Liver (tissue), 9 donors: ENCODE measurements around the gene DOCK10. TPM values are rescaled to one million over a fixed set of nuclear protein-coding genes. Genes with fewer than 3 reads are reported as not detected.

Experiments used
- DNase-seq: peaks from one replicate; pipeline ENCODE4 v3.0.0-alpha.2; 2017; ENCODE audit warnings: low spot score
- H3K27ac ChIP-seq, 2 donors: one replicate each; pipeline ENCODE4 v1.7.0; 2013; ENCODE audit warnings: inconsistent platforms in 2 of 2, low read length in 2 of 2, control low read depth in 1 of 2, low read depth in 1 of 2, mild to moderate bottlenecking in 1 of 2
- H3K27me3 ChIP-seq, 4 donors: one replicate each; pipeline versions ENCODE4 v1.6.1 to v1.7.0; 2013; ENCODE audit warnings: low read length in 3 of 4, inconsistent platforms in 1 of 4, mild to moderate bottlenecking in 1 of 4, moderate library complexity in 1 of 4; ENCODE audit not compliant: control insufficient read depth in 4 of 4, insufficient read depth in 4 of 4
- H3K36me3 ChIP-seq, 4 donors: one replicate each; pipeline versions ENCODE4 v1.6.1 to v1.7.0; 2013; ENCODE audit warnings: low read length in 3 of 4, mild to moderate bottlenecking in 3 of 4, low read depth in 1 of 4, moderate library complexity in 1 of 4; ENCODE audit not compliant: control insufficient read depth in 4 of 4, insufficient read depth in 3 of 4
- H3K4me1 ChIP-seq, 4 donors: one replicate each; pipeline versions ENCODE4 v1.6.1 to v1.7.0; 2013; ENCODE audit warnings: low read length in 3 of 4, mild to moderate bottlenecking in 3 of 4, moderate library complexity in 1 of 4; ENCODE audit not compliant: control insufficient read depth in 4 of 4, insufficient read depth in 4 of 4
- H3K4me3 ChIP-seq, 3 donors: one replicate each; pipeline versions ENCODE4 v1.6.1 to v1.7.0; 2013; ENCODE audit warnings: low read length in 3 of 3, control low read depth in 1 of 3, low read depth in 1 of 3, mild to moderate bottlenecking in 1 of 3
- H3K9ac ChIP-seq, 2 donors: one replicate each; pipeline ENCODE4 v1.7.0; 2013; ENCODE audit warnings: low read length in 2 of 2, mild to moderate bottlenecking in 2 of 2, moderate library complexity in 2 of 2, control low read depth in 1 of 2, low read depth in 1 of 2
- H3K9me3 ChIP-seq, 4 donors: one replicate each; pipeline versions ENCODE4 v1.6.1 to v1.7.0; 2013; ENCODE audit warnings: low read length in 3 of 4; ENCODE audit not compliant: control insufficient read depth in 4 of 4
- ATF3 ChIP-seq: IDR thresholded peaks from 2 replicates; pipeline ENCODE4 v1.6.1; 2016; ENCODE audit warnings: antibody characterized with exemption
- EGR1 ChIP-seq, 2 donors: IDR thresholded peaks; 2 replicates each; pipeline ENCODE4 v1.6.1; 2016 to 2018; ENCODE audit warnings: antibody characterized with exemption in 2 of 2, low read depth in 2 of 2
- FOXA2 ChIP-seq: IDR thresholded peaks from 2 replicates; pipeline ENCODE4 v1.6.1; 2016; ENCODE audit warnings: antibody characterized with exemption
- GABPA ChIP-seq, 2 donors: IDR thresholded peaks in 1 of 2; conservative IDR thresholded peaks in 1 of 2; 2 replicates each; pipeline ENCODE4 v1.6.1; 2016; ENCODE audit warnings: antibody characterized with exemption in 2 of 2, mild to moderate bottlenecking in 1 of 2, moderate library complexity in 1 of 2
- HNF4G ChIP-seq: IDR thresholded peaks from 2 replicates; pipeline ENCODE4 v1.6.1; 2016; ENCODE audit warnings: antibody characterized with exemption
- MAX ChIP-seq: IDR thresholded peaks from 2 replicates; pipeline ENCODE4 v1.6.1; 2016; ENCODE audit warnings: antibody characterized with exemption
- REST ChIP-seq: IDR thresholded peaks from 2 replicates; pipeline ENCODE4 v1.6.1; 2016; ENCODE audit warnings: antibody characterized with exemption, mild to moderate bottlenecking
- SP1 ChIP-seq: IDR thresholded peaks from 2 replicates; pipeline ENCODE4 v1.6.1; 2018; ENCODE audit warnings: antibody characterized with exemption, mild to moderate bottlenecking
- TAF1 ChIP-seq: conservative IDR thresholded peaks from 2 replicates; pipeline ENCODE4 v1.6.1; 2016; ENCODE audit warnings: antibody characterized with exemption, mild to moderate bottlenecking
- WGBS: extraction: QIAGEN DNeasy Blood & Tissue Kit; methylation state at CpG from one replicate; pipeline ENCODE4 v1.1.7; 2013; 5-methylcytosine and 5-hydroxymethylcytosine counted together
- polyA plus RNA-seq, 2 donors: library from polyadenylated mRNA; stranded (reverse) in 1 of 2; unstranded in 1 of 2; fragments of 200-250 nt in 1 of 2; fragments of >200 nt in 1 of 2; fragmentation: Nextera tagmentation in 1 of 2; extraction: Ambion mirVana in 1 of 2; gene quantifications; one replicate each; pipeline versions ENCODE4 v1.2.1 to v1.2.3, GENCODE V29; 2013 to 2015
- total RNA-seq, 2 donors: library from RNA; depleted of rRNA; stranded (reverse); fragments of >200 nt; gene quantifications; one replicate each; pipeline ENCODE4 v1.2.3, GENCODE V29; 2014
- donor health status: healthy.
- donor health status: healthy.
- donor health status: healthy.
- donor health status: healthy.
- donor health status: healthy.

Gene DOCK10
- total and polyA plus RNA-seq, 4 donors: 1.2 to 15.3 (median 6.8) TPM

- TF ChIP-seq EGR1 (IDR thresholded peaks at IDR 0.05; ENCODE audit: low read depth in 2 of 2) (no peak), REST (no peak)
- Histone ChIP-seq H3K9ac (no peak overlapping the region), H3K27ac (peak overlapping the region in 1 of 2 donors; percentile 57), H3K4me3 (no peak overlapping the region), H3K4me1 (peaks cover 0 to 11% (median 6%) of the 10 kb centered on the region in 4 donors), H3K36me3 (peaks cover 0 to 4% (median 0%) of the 10 kb centered on the region in 4 donors), H3K9me3 (no peaks in the 10 kb centered on the region), H3K27me3 (no peaks in the 10 kb centered on the region)
- 26% methylated on average over 1 of the region's 1 CpG for WGBS
- no peak for DNase-seq
Measured at GRCh38 chr2:224883700-224884099, 158.6 kb downstream of the DOCK10 start.

- Histone ChIP-seq H3K4me1 (peaks cover 0 to 11% (median 6%) of the 10 kb centered on the region in 4 donors), H3K9me3 (no peaks in the 10 kb centered on the region), H3K27me3 (no peaks in the 10 kb centered on the region), H3K36me3 (peaks cover 0 to 4% (median 0%) of the 10 kb centered on the region in 4 donors), H3K27ac (no peak overlapping the region), H3K4me3 (no peak overlapping the region), H3K9ac (no peak overlapping the region)
- 98% methylated on average over 6 of the region's 6 CpGs for WGBS
- TF ChIP-seq GABPA (IDR thresholded peaks at IDR 0.05 in 1 of 2, conservative IDR thresholded peaks at IDR 0.05 in 1 of 2) (no peak), REST (no peak), HNF4G (no peak)
- DNase-seq: no peak
Measured at GRCh38 chr2:224883172-224883516, 159.1 kb downstream of the DOCK10 start.

GRCh38 chr2:224882291-224883171 lies 159.7 kb downstream of the DOCK10 start:
- no peak for TF ChIP-seq FOXA2
- TF ChIP-seq REST: no peak
- TF ChIP-seq ATF3: no peak
- no peak for TF ChIP-seq MAX
- TF ChIP-seq GABPA (IDR thresholded peaks at IDR 0.05 in 1 of 2, conservative IDR thresholded peaks at IDR 0.05 in 1 of 2): no peak
- TF ChIP-seq SP1: no peak
- no peak for TF ChIP-seq HNF4G
- no peak for TF ChIP-seq TAF1
- H3K4me3 ChIP-seq: no peak overlapping the region
- H3K36me3 ChIP-seq: peaks cover 0 to 4% (median 0%) of the 10 kb centered on the region in 4 donors
- no peaks in the 10 kb centered on the region for H3K27me3 ChIP-seq
- peaks cover 0 to 11% (median 6%) of the 10 kb centered on the region in 4 donors for H3K4me1 ChIP-seq
- H3K9ac ChIP-seq: no peak overlapping the region
- no peak overlapping the region for H3K27ac ChIP-seq
- H3K9me3 ChIP-seq: no peaks in the 10 kb centered on the region
- DNase-seq: no peak
- 72% methylated on average over 4 of the region's 4 CpGs for WGBS
